Lower leg skin (tissue), 3 donors: ENCODE measurements around the gene FGF21.

Experiments used
- CTCF ChIP-seq, 3 donors: fragments of 450-650 bp; IDR thresholded peaks; one replicate each; pipeline ENCODE4 v1.5.1; 2016; ENCODE audit warnings: antibody characterized with exemption in 3 of 3, mild to moderate bottlenecking in 3 of 3, moderate library complexity in 2 of 3
- POLR2A ChIP-seq, 2 donors: fragments of 450-650 bp; IDR thresholded peaks; one replicate each; pipeline ENCODE4 v1.6.1; 2016 to 2017; ENCODE audit warnings: antibody characterized with exemption in 2 of 2, mild to moderate bottlenecking in 1 of 2, moderate library complexity in 1 of 2

- TF ChIP-seq POLR2A (IDR thresholded peaks at IDR 0.05) (no peak), CTCF (IDR thresholded peaks at IDR 0.05) (no peak)
Measured at GRCh38 chr19:48726556-48726955, 28.8 kb upstream of the FGF21 start.
